Measurements from ENCODE around the gene TTLL10. TPM values are rescaled to one million over a fixed set of nuclear protein-coding genes. Genes with fewer than 3 reads are reported as not detected.

The TTLL10 gene
- total and polyA plus RNA-seq, 2 of the 4 experiments (the other 2 are of a cell fraction): not detected

GRCh38 chr1:1183221-1183747, 9.6 kb downstream of the TTLL10 start:
- BruUV-seq (replicated peaks): no TSS peak
- TF ChIP-seq MAFK (IDR thresholded peaks at IDR 0.05; ENCODE audit: low read depth, low read length): no peak
- TF ChIP-seq, protein P1, sequence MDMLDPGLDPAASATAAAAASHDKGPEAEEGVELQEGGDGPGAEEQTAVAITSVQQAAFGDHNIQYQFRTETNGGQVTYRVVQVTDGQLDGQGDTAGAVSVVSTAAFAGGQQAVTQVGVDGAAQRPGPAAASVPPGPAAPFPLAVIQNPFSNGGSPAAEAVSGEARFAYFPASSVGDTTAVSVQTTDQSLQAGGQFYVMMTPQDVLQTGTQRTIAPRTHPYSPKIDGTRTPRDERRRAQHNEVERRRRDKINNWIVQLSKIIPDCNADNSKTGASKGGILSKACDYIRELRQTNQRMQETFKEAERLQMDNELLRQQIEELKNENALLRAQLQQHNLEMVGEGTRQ (IDR thresholded peaks at IDR 0.05; ENCODE audit: low read depth, low read length): no peak
- TF ChIP-seq CTCF (conservative IDR thresholded peaks at IDR 0.05; ENCODE audit: low read depth, low read length): no peak
- no peak for TF ChIP-seq BHLHE40 (IDR thresholded peaks at IDR 0.05; ENCODE audit: low read depth, low read length)
- no peak for TF ChIP-seq POLR2A (IDR thresholded peaks at IDR 0.05; ENCODE audit: low read depth, low read length)
- no peak for TF ChIP-seq NFE2L2 (IDR thresholded peaks at IDR 0.05; ENCODE audit: low read depth, low read length)
- no peak for TF ChIP-seq RFX5 (IDR thresholded peaks at IDR 0.05; ENCODE audit: low read depth, low read length)
- no peak for TF ChIP-seq MAZ (IDR thresholded peaks at IDR 0.05; ENCODE audit: borderline replicate concordance, low read depth, low read length)
- no peak for TF ChIP-seq MXI1 (IDR thresholded peaks at IDR 0.05; ENCODE audit: borderline replicate concordance, low read depth, low read length)
- TF ChIP-seq FOS (IDR thresholded peaks at IDR 0.05; ENCODE audit: low read depth, low read length): no peak
- TF ChIP-seq CEBPB (IDR thresholded peaks at IDR 0.05; ENCODE audit: low read depth, low read length): no peak
- no peak for TF ChIP-seq RAD21 (IDR thresholded peaks at IDR 0.05; ENCODE audit: low read length)
- no peak for TF ChIP-seq CHD1 (IDR thresholded peaks at IDR 0.05; ENCODE audit: low read depth, low read length)
- no peak for TF ChIP-seq RCOR1 (IDR thresholded peaks at IDR 0.05; ENCODE audit: insufficient replicate concordance, low read length)
- TF ChIP-seq ELK1 (IDR thresholded peaks at IDR 0.05; ENCODE audit: borderline replicate concordance, low read depth, low read length): no peak
- no peak for TF ChIP-seq SMC3 (IDR thresholded peaks at IDR 0.05; ENCODE audit: low read depth, low read length)
- Histone ChIP-seq H2AFZ (replicated peaks; ENCODE audit: low read length, poor library complexity) (no peak overlapping the region), H2AK5ac (ENCODE audit: low read depth, low read length) (no peak overlapping the region), H3K4me2 (ENCODE audit: low read depth, low read length) (no peak overlapping the region), H3K9me1 (ENCODE audit: insufficient read depth, low read length) (no peaks in the 10 kb centered on the region), H3K4ac (ENCODE audit: low read depth, low read length) (no peak overlapping the region), H3K9ac (ENCODE audit: low read depth, low read length) (no peak overlapping the region), H2BK5ac (ENCODE audit: low read depth, low read length, poor library complexity, severe bottlenecking) (no peak overlapping the region), H3K4me3 (ENCODE audit: insufficient read depth, low read depth, low read length) (no peak overlapping the region), H4K5ac (ENCODE audit: low read depth, low read length) (no peak overlapping the region), H4K8ac (ENCODE audit: low read depth in 2 of 2, low read length in 2 of 2) (no peak overlapping the region), H3K36me3 (ENCODE audit: control insufficient read depth, insufficient read depth, low read length) (no peaks in the 10 kb centered on the region), H4K20me1 (ENCODE audit: insufficient read depth, low read length) (no peaks in the 10 kb centered on the region), H3K27me3 (ENCODE audit: control insufficient read depth, insufficient read depth, low read length) (peaks cover 2% of the 10 kb centered on the region; the same call in 1 of the 2 replicates), H4K91ac (ENCODE audit: insufficient read depth, low read depth, low read length) (no peak overlapping the region), H3K18ac (ENCODE audit: low read depth, low read length) (no peak overlapping the region), H2BK15ac (ENCODE audit: low read depth, low read length) (no peak overlapping the region), H3K79me1 (ENCODE audit: low read depth in 1 of 2, low read length in 2 of 2) (no peaks in the 10 kb centered on the region), H3K56ac (ENCODE audit: extremely low read depth, insufficient read depth, low read length) (no peak overlapping the region), H3K14ac (replicated peaks; ENCODE audit: low read depth, low read length) (no peak overlapping the region), H3K9me3 (ENCODE audit: control insufficient read depth, insufficient read depth, low read length) (no peaks in the 10 kb centered on the region), H2AK9ac (replicated peaks; ENCODE audit: low read depth, low read length, poor library complexity) (no peak overlapping the region), H3K27ac (ENCODE audit: insufficient read depth, low read length) (no peak overlapping the region), H2BK20ac (ENCODE audit: low read depth, low read length) (no peak overlapping the region), H2BK120ac (ENCODE audit: low read depth, low read length) (no peak overlapping the region), H3K4me1 (ENCODE audit: control insufficient read depth, insufficient read depth, low read length) (no peaks in the 10 kb centered on the region), H3K23ac (ENCODE audit: low read depth, low read length) (no peak overlapping the region)
- ChIA-PET POLR2A (ENCODE audit: unreplicated experiment) (no interaction called here), CTCF (no interaction called here)
- no peak for ATAC-seq (ENCODE audit: low read depth)
- in situ Hi-C loops (cut with MboI; ENCODE audit: low sequenced_read_pairs) (no loop called here), intact Hi-C loops (cut with micrococcal nuclease) (no loop called here), dilution Hi-C loops (cut with HindIII; ENCODE audit: low sequenced_read_pairs, unreplicated experiment) (no loop called here)
- 80% methylated on average over 10 of the region's 21 CpGs; no CpG with 5 or more reads in 1 of the 2 experiments for WGBS, 2 experiments (ENCODE audit: extremely low coverage in 2 of 2, insufficient read length in 1 of 2)
- no peak for DNase-seq
